Fibroblast of skin of scalp (primary cell): ENCODE measurements around the gene C2CD4D.
"Not testable (repeated sequence)": the region's sequence is repeated elsewhere in the genome, so short reads cannot be mapped to it uniquely, and the experiment has no call there.

Source experiments
- DNase-seq: peaks from one replicate; pipeline ENCODE4 v3.0.0-alpha.2; 2013

The C2CD4D gene

DNA sequence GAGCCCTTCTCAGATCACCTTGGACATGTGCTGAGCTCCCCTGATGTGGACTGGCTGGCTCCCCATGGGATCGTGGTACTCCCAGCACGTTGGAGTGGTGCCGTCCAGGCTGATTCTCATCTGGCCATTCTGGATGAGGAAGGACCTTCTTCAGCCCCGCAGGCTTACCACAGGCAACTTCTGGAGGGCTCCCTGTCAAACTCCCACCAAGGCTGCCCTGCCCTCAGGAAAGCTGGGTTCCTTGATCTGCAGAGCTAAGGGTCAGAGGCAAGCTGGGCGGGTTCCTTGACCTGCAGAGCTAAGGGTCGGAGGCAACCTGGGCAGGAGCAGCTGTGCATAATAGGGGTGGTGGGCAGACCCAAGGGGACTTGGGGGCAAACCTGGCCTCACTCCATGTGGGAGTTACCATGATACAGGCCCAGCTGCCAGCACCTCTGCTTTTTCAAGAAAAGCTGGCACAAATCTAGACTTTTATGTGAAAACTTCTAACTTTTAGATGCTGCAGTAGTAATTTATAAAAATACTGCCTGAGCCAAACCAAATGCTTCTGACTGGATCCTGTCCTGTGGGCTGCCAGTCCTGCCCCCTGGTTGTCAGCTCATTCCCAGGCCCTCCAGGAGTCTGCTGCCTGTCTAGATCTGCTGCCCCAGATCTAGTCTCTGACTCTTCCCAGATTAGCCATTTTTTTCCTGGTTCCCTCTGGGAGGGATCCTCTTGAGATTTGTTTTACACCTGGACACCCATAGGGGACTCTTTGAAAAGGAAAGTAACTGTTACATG lies 19.5 kb upstream of the C2CD4D start:
- DNase-seq = no peak

DNA sequence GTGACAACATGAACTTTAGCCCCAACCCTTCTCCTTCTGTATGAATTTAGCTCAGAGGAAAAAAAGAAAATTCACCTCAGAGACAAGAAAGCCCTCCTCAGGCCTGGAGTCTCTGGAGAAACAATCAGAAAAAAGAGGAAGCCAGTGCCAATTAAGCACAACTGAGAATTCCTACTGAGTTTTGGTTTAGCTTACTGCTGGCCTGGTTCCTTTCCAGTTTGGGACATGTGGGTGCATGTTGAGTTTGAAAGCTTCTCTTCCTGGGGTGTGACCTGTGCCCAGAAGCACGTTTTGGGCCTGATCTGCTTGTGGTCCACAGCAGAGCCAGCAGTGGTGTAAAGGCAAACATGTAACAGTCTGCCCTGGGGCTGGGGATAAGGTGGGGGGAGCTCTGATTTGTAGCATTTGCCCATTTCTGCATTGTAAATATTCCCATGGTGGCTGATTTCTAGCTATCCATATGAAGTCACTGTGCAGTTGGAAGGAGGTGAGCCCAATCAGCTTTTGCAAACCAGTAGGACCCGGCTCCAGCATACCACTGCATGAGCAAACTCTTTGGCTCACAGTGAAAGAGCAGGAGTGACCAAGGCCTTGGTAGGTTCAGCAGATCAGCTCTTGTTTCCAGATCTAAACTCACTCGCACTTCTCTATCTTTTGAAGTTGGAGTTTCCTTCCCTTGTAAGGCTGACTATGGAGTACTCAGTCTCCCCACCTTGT lies 18.6 kb upstream of the C2CD4D start:
- no peak for DNase-seq

- peak; percentile 25 for DNase-seq
Observed at GRCh38 chr1:151855933-151856332, 16.3 kb upstream of the C2CD4D start.

DNA sequence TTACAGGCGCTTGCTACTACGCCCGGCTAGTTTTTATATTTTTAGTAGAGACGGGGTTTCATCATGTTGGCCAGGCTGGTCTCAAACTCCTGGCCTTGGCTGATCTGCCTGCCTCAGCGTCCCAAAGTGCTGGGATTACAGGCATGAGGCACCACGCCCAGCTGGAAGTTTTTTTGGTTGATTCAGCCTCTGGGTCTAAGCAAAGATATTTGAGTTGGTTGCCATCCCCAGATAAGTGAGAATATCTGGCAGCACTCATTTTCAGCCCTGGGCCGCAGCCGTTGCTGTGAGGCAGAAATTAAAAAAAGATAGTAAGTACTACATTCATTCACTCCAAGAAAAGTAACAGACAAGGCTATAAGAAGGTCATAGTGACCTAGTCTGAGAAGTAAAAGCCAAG lies 15.9 kb upstream of the C2CD4D start:
- DNase-seq = not testable (repeated sequence)

- no peak for DNase-seq
Observed at GRCh38 chr1:151854658-151855057, 15.0 kb upstream of the C2CD4D start.

DNA sequence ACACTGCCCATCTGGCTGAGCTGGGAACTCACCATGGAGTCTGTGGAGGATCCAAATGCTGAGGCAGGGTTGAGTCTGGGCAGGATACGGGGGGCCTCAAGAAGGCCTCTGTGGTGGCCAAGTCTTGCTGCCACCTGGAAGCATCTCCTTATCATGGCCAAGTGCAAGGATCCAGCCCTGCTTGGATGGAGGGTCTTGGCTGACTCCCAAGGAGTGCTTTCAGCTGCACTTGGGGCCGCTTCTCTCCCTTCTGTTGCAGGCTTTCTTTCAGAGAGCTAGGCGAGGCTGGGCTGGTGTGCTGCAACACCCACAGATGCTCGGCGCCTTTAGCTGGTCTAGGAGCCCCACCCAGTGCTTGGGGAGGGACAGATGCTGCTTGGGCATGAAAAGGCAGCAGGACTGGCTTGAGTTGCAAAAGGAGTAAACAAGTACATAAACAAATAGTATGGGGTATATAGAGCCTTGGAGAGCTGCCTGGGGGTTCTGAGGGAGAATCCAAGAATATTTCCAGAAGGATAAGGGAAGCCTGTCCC lies 13.9 kb upstream of the C2CD4D start, which contains the start of gene THEM5:
THEM5 (minus strand) TSS at position 302 of the 533 bp plus-strand sequence; CDS start at position 155, 147 bp downstream.
- no peak for DNase-seq

GRCh38 chr1:151852733-151853132 lies 13.1 kb upstream of the C2CD4D start:
- DNase-seq = no peak

DNA sequence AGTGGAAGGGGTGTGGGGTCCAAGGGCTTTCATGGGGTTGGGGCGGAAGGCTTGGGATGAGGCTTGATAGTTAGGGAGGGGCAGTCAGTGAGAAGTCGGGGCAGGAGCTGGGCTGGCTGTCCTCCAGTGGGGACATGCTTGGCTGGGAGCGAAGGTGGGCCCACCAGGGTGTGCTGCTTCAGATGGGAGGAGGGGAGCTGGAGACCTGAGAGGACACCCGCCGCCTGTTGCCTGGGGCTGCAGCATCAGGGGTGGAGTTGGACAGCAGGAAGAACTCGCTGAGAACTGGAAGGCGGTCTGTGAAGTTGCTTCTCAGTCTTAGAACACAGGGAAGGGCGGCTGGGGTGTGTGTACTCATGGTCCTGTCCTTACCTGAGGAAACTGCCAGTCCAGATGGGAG lies 12.3 kb upstream of the C2CD4D start:
- DNase-seq = no peak

- DNase-seq = no peak
Observed at GRCh38 chr1:151849871-151850270, 10.3 kb upstream of the C2CD4D start.

GRCh38 chr1:151849126-151849525 lies 9.5 kb upstream of the C2CD4D start:
- DNase-seq = no peak

DNA sequence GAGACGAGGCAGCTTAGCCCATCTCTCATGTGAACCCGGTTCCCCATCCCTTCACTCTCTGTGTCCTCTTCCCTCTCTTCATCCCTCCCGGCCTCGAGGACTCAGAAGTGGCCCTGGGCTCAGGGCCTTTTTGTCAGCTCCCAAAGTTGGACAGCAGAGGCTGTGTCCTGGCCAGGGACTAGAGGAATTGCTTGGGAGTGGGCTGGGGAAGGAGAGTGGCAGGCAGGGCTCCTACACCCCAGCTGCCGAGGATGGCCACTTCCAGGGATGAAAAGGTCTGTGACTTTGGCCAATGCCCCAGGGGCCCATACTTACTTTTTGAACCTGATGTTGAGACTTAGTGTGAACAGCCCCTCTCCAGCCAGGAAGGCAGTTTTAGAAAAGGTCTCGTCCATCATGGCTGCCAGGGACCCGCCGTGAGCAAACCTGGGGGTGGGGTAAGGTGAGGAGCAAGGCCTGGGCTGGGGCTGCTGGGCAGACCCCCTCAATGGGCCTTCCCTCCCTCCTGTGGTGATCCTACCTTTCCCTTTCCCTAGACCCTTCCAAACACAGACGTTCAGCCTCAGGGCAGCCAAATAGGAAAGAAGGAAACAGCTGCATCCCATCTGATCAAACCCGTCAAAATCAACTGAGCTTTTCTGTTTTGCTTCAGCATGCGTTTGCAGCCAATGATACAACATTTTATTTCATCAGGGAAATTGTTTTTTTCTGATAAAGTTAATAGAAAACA lies 8.4 kb upstream of the C2CD4D start:
- DNase-seq = no peak

DNA sequence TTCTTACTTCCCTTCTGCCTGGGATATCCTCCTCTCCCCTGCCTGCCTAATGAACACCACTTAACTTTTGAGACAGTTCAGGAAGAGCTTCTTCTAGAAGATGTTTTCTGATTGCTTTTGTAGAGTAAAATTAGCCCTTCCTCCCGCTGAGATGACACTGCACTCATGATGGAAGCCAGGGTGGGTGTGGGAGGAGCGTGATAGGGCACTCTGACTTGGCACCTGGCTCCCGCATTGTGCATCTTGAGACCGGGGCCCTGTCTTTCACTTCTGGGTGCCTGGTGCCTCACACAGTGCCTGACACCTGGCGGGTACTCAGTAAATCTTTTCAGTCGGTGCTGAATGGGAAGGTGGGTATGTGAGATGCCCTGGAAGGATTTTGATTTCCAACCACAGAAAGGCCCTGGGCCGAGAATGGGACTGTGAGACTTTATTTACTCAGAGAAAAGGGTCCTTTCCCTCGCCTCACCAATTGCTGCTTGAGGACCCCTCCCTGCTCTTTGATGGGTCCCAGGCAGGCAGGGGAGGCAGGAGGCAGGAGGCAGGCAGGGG lies 7.1 kb upstream of the C2CD4D start:
- no peak for DNase-seq

GRCh38 chr1:151846062-151846568 lies 6.5 kb upstream of the C2CD4D start:
- DNase-seq = peak; percentile 48

DNA sequence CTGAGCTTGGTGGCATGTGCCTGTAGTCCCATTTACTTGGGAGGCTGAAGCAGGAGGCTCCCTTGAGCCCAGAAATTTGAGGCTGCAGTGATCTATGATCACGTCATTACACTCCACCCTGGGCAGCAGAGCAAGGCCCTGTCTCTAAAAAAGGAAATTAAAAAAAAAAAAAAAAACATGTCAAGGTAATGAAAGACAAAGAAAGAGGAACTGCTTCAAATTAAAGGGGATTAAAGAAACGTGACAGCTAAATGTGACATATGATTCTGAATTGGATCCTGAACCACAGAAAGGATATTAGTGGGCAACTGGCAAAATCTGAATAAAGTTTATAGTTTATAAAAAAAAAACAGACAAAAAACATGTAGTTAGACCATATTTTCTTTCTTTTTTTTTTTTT lies 3.8 kb upstream of the C2CD4D start:
- no peak for DNase-seq

DNA sequence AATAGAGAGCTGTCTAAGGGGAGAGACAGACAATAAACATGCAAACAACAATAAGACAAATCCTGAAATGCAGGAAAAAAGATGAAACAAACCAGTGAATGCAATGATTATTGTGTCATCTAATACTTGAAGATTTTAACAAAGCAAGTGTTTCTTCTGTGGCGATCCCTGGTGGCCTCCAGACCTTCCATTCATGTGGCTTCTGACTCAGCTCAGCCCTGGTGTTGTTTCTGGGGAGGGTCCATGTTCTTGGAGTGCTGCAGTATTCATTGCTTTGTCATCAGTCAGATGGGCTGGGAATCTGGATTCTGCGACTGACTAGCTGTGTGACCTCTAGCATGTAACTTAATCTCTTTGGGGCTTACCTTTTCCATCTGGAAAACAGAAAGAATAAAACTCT lies 1.5 kb upstream of the C2CD4D start:
- DNase-seq = peak; percentile 34

DNA sequence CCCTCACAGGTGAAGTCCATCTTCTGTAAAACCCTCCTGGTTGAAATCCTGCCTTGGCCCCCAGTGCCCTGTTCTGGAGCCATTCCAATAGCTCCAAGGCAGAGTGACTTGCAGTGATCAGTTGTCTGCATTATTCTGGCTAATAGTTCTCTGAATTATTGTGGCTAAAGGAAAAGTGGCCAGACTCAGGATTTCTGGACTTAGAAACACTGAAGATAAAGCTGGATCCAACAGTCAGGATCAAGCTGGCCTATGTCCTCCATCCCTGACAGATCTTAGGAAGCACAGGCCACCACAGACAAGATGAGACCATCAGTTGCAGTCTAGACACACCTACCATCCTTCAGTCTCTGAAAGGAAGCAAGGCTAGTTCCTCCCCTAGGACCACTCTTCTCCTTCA lies 801 bp upstream of the C2CD4D start:
- DNase-seq = no peak

- no peak for DNase-seq
Observed at GRCh38 chr1:151839082-151839412, 573 bp downstream of the C2CD4D start.

GRCh38 chr1:151838222-151839081 lies 1.2 kb downstream of the C2CD4D start:
- DNase-seq = no peak

DNA sequence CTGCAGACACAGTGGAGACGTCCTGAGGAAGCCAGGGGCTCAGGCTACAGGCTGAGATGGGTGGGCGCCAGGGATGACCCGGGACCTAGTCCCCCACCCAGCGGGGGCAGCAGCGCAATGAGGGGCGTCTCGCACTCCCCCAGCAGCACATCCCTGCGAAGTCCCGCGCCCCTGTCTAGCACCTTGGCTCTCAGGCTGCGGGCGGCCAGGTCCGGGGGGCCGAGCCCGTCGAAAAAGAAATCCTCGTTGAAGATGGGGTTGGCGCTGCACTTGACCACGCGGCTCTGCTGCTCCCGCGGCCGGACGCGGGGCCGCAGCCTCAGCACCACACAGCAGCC lies 1.8 kb downstream of the C2CD4D start:
- no peak for DNase-seq

GRCh38 chr1:151837197-151837596 lies 2.4 kb downstream of the C2CD4D start:
- no peak for DNase-seq

GRCh38 chr1:151835596-151835995 lies 4.0 kb downstream of the C2CD4D start:
- DNase-seq = no peak

GRCh38 chr1:151834239-151834638 lies 5.4 kb downstream of the C2CD4D start:
- no peak for DNase-seq
